ENCODE measurements around the gene DUSP12. TPM values are rescaled to one million over a fixed set of nuclear protein-coding genes. Genes with fewer than 3 reads are reported as not detected.
"Not testable (repeated sequence)": the region's sequence is repeated elsewhere in the genome, so short reads cannot be mapped to it uniquely, and the experiment has no call there.

Gene DUSP12
- polyA plus RNA-seq, 2 of the 4 experiments (the other 2 are of a cell fraction): 47.3 to 96.3 TPM

- WGBS (ENCODE audit: missing lambda C conversion rate): 84% methylated on average over 5 of the region's 5 CpGs
- Histone ChIP-seq H3K4me3 (no peak overlapping the region), H3K27ac (no peak overlapping the region), H3K4me2 (no peak overlapping the region), H3K9me3 (no peaks in the 10 kb centered on the region), H3K4me1 (peaks cover 10% of the 10 kb centered on the region; the same call in 1 of the 3 replicates)
- POLR2A ChIA-PET: no interaction called here
- CTCF ChIA-PET: interaction anchor here (0.6 to 1.3 kb wide), 2 partner anchors 23 to 25 kb away, joined by 3 read pairs; no protein-coding TSS in a partner anchor
- ATAC-seq (no peak), DNase-seq (ENCODE audit: low read depth in 1 of 2, low spot score in 1 of 2) (no peak), FAIRE-seq (no peak)
- TF ChIP-seq CBX2 (IDR thresholded peaks at IDR 0.05; ENCODE audit: borderline replicate concordance, low read depth): no peak
- no peak for TF ChIP-seq RFX5 (IDR thresholded peaks at IDR 0.05)
- no peak for TF ChIP-seq HOXB5 (CRISPR knock-in tag; IDR thresholded peaks at IDR 0.05)
- no peak for TF ChIP-seq HOXA7 (CRISPR knock-in tag; IDR thresholded peaks at IDR 0.05)
- TF ChIP-seq SREBF2 (IDR thresholded peaks at IDR 0.05): no peak
- TF ChIP-seq SMC3 (IDR thresholded peaks at IDR 0.05): no peak
- TF ChIP-seq CTCF (IDR thresholded peaks at IDR 0.05): no peak
- TF ChIP-seq, protein P1, sequence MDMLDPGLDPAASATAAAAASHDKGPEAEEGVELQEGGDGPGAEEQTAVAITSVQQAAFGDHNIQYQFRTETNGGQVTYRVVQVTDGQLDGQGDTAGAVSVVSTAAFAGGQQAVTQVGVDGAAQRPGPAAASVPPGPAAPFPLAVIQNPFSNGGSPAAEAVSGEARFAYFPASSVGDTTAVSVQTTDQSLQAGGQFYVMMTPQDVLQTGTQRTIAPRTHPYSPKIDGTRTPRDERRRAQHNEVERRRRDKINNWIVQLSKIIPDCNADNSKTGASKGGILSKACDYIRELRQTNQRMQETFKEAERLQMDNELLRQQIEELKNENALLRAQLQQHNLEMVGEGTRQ (IDR thresholded peaks at IDR 0.05): no peak
- no peak for TF ChIP-seq HES2 (IDR thresholded peaks at IDR 0.05)
- no peak for TF ChIP-seq MYC (IDR thresholded peaks at IDR 0.05; ENCODE audit: borderline replicate concordance, low read length)
- TF ChIP-seq, protein P2, sequence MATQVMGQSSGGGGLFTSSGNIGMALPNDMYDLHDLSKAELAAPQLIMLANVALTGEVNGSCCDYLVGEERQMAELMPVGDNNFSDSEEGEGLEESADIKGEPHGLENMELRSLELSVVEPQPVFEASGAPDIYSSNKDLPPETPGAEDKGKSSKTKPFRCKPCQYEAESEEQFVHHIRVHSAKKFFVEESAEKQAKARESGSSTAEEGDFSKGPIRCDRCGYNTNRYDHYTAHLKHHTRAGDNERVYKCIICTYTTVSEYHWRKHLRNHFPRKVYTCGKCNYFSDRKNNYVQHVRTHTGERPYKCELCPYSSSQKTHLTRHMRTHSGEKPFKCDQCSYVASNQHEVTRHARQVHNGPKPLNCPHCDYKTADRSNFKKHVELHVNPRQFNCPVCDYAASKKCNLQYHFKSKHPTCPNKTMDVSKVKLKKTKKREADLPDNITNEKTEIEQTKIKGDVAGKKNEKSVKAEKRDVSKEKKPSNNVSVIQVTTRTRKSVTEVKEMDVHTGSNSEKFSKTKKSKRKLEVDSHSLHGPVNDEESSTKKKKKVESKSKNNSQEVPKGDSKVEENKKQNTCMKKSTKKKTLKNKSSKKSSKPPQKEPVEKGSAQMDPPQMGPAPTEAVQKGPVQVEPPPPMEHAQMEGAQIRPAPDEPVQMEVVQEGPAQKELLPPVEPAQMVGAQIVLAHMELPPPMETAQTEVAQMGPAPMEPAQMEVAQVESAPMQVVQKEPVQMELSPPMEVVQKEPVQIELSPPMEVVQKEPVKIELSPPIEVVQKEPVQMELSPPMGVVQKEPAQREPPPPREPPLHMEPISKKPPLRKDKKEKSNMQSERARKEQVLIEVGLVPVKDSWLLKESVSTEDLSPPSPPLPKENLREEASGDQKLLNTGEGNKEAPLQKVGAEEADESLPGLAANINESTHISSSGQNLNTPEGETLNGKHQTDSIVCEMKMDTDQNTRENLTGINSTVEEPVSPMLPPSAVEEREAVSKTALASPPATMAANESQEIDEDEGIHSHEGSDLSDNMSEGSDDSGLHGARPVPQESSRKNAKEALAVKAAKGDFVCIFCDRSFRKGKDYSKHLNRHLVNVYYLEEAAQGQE (IDR thresholded peaks at IDR 0.05): no peak
- TF ChIP-seq NFE2L2 (conservative IDR thresholded peaks at IDR 0.05; ENCODE audit: low read length): no peak
- TF ChIP-seq NPAS2 (CRISPR knock-in tag; IDR thresholded peaks at IDR 0.05; ENCODE audit: borderline replicate concordance): no peak
- TF ChIP-seq CEBPB (IDR thresholded peaks at IDR 0.05): no peak
- TF ChIP-seq CHD4 (IDR thresholded peaks at IDR 0.05; ENCODE audit: borderline replicate concordance): no peak
- no peak for TF ChIP-seq TFCP2L1 (CRISPR knock-in tag; IDR thresholded peaks at IDR 0.05)
- no peak for TF ChIP-seq EHF (CRISPR knock-in tag; IDR thresholded peaks at IDR 0.05)
These were observed 18.9 kb downstream of the DUSP12 start for GRCh38 chr1:161768461-161768860.

DNA sequence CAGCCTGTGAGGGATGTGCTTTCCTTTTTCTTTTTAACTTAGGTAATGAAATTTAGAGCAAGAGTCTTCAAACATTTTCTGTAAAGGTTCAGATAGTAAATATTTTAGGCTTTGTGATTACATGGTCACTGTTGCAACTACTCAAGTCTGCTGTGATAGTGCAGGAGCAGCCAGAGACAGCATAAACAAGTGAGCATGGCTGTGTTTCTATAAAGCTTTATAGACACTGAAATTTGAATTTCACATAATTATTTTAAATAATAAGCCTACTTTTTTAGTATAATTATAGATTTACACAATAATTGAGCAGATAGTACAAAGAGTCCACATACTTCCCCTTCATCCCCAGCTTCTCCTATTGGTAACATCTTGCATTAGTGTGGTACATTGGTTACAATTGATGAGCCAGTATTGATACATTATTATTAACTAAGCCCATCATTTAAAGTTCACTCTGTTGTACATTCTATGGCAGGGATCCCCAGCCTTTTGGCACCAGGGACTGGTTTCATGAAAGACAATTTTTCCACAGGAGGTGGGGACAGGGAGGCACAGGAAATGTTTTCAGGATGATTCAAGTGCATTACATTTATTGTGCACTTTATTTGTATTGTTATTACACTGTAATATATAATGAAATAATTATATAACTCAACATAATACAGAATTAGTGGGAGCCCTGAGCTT, 19.5 kb downstream of the DUSP12 start:
- Histone ChIP-seq H3K4me1 (peaks cover 10% of the 10 kb centered on the region; the same call in 1 of the 3 replicates), H3K4me3 (no peak overlapping the region), H3K4me2 (no peak overlapping the region), H3K27ac (no peak overlapping the region), H3K9me3 (no peaks in the 10 kb centered on the region)
- POLR2A ChIA-PET: no interaction called here
- ATAC-seq (no peak), FAIRE-seq (no peak), DNase-seq (ENCODE audit: low read depth in 1 of 2, low spot score in 1 of 2) (no peak)
- TF ChIP-seq HEYL (CRISPR knock-in tag; IDR thresholded peaks at IDR 0.05): no peak
- TF ChIP-seq FOXS1 (CRISPR knock-in tag; IDR thresholded peaks at IDR 0.05): no peak
- TF ChIP-seq MAZ (IDR thresholded peaks at IDR 0.05; ENCODE audit: borderline replicate concordance, low read depth, low read length): no peak
- CTCF ChIA-PET: no interaction called here

GRCh38 chr1:161769673-161770045, 20.1 kb downstream of the DUSP12 start:
- DNase-seq (ENCODE audit: low read depth in 1 of 2, low spot score in 1 of 2); FAIRE-seq; CTCF ChIA-PET; ATAC-seq; H3K9me3 ChIP-seq; H3K4me3 ChIP-seq; H3K27ac ChIP-seq; H3K4me1 ChIP-seq; POLR2A ChIA-PET; H3K4me2 ChIP-seq: not testable (repeated sequence)
- whole genome bisulfite sequencing (ENCODE audit: missing lambda C conversion rate): 89% methylated on average over 5 of the region's 5 CpGs
